EL (cell line): ENCODE measurements around the gene GDF15.
"Not testable (repeated sequence)": the region's sequence is repeated elsewhere in the genome, so short reads cannot be mapped to it uniquely, and the experiment has no call there.

Experiments used
- DNase-seq: peaks from one replicate; pipeline ENCODE4 v3.0.0-alpha.2; 2016

GDF15 gene

GRCh38 chr19:18392926-18393325 lies 7.0 kb downstream of the GDF15 start:
- no peak for DNase-seq

GRCh38 chr19:18393836-18394235 lies 7.9 kb downstream of the GDF15 start:
- no peak for DNase-seq

GRCh38 chr19:18396471-18397241 lies 10.7 kb downstream of the GDF15 start:
- DNase-seq = no peak

GRCh38 chr19:18397242-18398202 lies 11.6 kb downstream of the GDF15 start, which contains the start of gene LRRC25:
LRRC25 (minus strand) TSS chr19:18397622; CDS start chr19:18396963, 659 bp downstream.
- no peak for DNase-seq

GRCh38 chr19:18399008-18399407 lies 13.1 kb downstream of the GDF15 start:
- peak; percentile 74 for DNase-seq

- peak; percentile 70 for DNase-seq
Measured at GRCh38 chr19:18401580-18402112, 15.7 kb downstream of the GDF15 start.

GRCh38 chr19:18402455-18403248 lies 16.7 kb downstream of the GDF15 start:
- not testable (repeated sequence) for DNase-seq

GRCh38 chr19:18405754-18406153 lies 19.8 kb downstream of the GDF15 start:
- not testable (repeated sequence) for DNase-seq

- no peak for DNase-seq
Measured at GRCh38 chr19:18406749-18407148, 20.8 kb downstream of the GDF15 start.

- DNase-seq = peak; percentile 38
Measured at GRCh38 chr19:18408053-18408476, 22.1 kb downstream of the GDF15 start.

GRCh38 chr19:18412610-18413239 lies 26.8 kb downstream of the GDF15 start:
- no peak for DNase-seq

- no peak for DNase-seq
Measured at GRCh38 chr19:18414504-18415177, 28.7 kb downstream of the GDF15 start.

- DNase-seq = peak; percentile 78
Measured at GRCh38 chr19:18415178-18415867, 29.4 kb downstream of the GDF15 start.

GRCh38 chr19:18416778-18417249 lies 30.9 kb downstream of the GDF15 start:
- peak; percentile 87 for DNase-seq

- peak; percentile 89 for DNase-seq
Measured at GRCh38 chr19:18417250-18418028, 31.5 kb downstream of the GDF15 start.

GRCh38 chr19:18418029-18418482 lies 32.1 kb downstream of the GDF15 start:
- DNase-seq = no peak

- peak; percentile 59 for DNase-seq
Measured at GRCh38 chr19:18418483-18419194, 32.7 kb downstream of the GDF15 start.

GRCh38 chr19:18419195-18419698 lies 33.3 kb downstream of the GDF15 start, which contains the start of gene SSBP4:
SSBP4 (plus strand) TSS chr19:18419398; CDS start chr19:18419649, 251 bp downstream.
- peak; percentile 83 for DNase-seq
